NCI-H510A treated with DMSO at 0.1 percent for 48 hours (cell line): ENCODE results near the gene GNAO1.
"Not testable (repeated sequence)": the region's sequence is repeated elsewhere in the genome, so short reads cannot be mapped to it uniquely, and the experiment has no call there.

Experiments used
- DNase-seq: peaks from one replicate; lab custom pipeline; 2025; lab: John Stamatoyannopoulos, UW

The GNAO1 gene

DNA sequence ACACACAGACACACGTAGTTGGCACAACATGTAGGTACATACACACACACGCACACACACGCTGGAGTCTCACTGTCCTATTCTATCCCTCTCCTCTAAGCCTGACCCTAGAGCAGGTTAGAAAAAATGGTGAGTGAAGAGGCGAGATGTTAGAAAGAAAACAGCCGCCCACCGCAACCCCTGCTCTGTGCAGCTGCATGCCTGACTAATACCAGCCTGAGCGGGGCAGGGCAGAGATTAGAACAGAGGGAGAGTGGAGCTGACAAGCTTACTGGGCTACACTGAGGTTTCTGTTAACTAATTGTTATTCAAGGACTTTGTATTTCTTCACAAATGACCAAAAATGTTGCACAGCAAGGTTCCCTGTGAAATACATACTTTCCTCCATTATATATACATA is 174.3 kb downstream of the GNAO1 start:
- DNase-seq: no peak

DNA sequence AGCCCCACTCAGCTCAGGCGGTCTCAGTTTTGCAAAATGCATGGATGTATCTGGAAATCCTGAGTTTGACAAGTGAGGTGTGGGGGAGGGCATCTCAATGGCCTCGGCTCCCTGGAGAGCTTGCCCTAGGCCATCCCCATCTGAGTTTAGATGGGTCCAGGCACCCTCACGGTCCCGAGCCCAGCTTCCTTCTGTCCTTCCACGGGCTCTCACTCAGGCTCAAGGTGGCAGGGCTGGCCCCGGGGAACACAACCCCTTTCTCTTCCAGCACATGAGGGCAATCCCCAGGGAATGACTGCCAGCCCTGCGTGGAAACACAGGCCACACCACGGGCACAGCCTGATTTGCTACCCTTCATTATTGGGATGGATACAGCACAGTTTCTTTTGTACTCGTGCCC is 175.7 kb downstream of the GNAO1 start:
- DNase-seq: no peak

DNA sequence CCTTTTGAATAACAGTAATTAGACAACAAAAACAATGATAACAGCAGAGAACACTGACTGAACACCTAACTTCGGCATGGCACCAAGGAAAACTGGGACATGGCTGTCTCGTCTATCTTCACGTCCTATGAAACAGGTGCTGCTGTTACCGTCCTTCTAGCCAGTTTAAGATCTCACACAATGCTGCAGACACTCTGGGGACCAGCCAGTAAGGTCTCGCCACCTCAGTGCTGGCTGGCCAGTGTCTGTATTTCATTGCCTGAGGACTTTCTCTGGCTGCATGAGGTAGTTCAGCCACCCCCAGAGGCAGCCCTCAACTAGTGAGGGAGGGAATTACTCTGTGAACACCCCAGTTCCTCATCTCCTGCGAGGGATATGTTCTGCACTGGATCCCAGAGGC is 176.5 kb downstream of the GNAO1 start:
- DNase-seq: no peak

DNA sequence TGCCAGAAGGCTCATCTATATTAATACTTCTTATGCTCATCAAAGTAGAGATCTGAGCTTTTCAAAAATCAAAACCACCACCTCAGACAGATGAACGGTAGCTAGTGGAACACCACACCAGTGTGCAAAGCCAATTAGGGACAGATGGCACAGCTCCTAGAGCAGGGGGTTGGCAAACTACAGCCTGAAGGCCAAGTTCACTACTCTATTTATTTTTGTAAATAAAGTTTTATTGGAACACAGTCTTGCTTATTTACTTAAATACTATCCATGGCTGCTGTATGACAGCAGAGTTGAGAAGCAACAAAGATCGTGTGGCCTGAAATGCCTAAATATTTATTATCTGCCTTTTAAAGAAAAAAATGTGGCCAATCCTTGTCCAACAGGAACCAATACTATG is 177.3 kb downstream of the GNAO1 start:
- DNase-seq: no peak

DNA sequence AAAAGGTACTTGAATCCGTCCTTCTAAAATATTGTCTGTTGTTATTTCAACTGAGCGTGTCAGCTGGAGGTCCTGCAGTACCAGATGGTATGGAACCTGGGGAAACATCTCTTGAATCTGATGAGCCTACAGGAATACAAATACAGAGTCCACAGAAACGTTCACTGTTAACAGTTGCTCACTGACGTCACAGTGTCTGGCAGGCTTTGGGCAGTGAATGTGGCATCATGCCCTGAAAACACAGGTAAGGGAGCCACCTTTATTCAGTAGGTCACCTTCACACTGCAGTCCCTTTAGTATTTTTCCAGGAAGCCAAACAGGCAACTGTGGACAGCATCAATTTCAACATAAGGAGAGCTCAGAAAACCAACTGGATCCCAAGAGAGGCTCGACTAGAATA is 177.9 kb downstream of the GNAO1 start:
- no peak for DNase-seq

DNA sequence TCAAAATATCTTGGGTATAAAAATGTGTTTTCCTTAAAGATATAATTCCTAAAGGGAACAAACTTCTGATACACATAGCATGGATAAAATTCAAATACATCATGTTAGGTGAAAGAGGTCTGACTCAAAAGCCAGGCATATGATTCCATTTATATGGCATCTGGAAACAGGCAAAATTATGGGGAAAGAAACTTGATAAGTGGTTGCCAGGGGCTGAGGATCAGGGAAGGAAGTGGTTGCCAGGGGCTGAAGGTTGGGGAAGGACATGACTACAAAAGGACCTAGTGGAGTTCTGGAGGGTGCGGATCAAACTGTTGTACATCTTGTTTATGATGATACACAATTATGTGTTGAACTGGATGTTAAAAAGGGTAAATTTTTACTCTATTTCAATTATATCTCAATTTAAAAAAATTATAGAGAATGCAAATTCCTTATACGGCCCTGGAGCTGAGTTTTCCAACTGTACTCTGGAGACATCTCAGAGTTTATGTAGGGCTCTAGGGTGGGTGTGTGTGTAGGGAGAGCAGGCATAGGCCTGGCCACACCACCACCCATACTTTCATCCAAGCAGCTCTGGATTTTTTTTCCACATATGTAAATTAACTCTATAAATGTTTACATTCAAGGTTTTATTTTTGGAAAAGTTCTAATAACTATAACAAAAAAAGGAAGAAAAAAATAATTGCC is 179.0 kb downstream of the GNAO1 start:
- no peak for DNase-seq

DNA sequence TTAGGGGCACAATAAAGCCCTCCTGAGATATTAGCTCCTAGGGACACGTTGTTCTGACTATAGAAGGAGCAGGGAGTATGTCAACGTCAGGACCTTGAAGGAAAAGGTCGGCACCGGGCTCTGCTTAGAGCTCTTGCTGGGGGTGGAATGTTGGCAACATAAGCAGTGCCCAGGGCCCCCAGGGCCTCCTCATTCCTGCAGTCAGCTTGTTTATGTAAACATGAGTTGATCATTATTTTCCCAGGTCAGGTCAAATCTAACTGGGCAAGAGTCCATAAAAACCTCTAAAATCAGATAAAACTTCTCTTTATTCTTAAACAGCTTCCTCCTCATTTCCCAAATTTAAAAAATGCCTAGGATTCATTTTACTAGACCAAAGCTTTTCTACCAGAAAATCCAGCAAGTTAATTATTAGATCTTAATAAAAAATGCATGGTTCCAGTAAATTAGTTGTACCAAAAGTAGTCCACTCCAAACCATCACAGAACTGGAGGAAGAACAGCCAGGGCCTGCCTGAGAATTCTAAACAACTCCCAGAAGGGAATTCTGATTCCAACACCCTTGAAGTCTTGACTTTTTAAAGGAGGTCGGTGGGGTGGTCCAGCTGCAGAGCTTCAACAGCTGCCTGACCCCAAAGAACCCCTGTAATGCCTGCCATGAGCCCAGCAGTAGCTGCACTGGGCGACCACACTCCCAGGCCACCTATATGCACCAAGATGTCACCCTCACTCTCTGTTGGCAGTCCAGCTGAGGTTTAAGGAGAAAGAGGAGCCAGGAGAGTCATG is 179.8 kb downstream of the GNAO1 start:
- DNase-seq: no peak

DNA sequence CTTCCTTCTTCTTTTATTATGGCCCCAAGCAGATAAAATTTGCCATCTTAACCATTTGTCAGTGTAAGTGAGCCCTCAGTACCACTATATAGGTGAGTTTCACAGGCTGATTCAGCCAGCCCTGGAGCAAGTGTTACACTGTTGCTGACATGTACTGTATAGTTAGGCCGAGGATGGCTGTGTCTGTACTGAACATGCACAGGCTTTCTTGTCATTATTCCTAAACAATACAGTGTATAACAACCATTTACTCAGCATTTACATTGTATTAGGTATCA is 180.3 kb downstream of the GNAO1 start:
- no peak for DNase-seq

DNA sequence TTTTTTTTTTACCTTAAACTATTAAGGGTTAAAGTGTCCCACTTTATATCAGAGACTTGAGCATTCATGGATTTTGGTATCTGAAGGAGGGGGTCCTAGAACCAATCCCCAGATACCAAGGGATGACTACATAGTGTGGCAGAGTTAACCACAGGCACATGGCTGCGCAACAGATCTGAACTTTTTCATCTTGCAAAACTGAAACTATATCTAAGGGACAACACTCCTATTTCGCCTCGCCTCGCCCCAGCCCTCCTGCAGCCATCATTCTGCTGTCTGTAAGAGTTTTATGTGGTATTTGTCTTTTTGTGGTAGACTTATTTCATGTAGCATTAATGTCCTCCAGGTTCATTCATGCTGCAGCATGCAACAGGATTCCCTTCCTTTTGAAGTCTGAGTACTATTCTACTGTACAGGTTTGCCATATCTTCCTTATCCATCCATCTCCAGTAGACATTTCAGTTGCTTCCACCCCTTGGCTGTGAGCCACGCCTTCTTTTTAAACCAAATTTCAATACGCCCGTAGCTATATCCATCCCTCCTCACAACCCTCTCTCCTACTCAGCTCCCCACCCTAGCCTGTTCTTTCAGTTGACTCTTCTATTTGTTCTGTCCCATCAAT is 180.8 kb downstream of the GNAO1 start:
- no peak for DNase-seq

DNA sequence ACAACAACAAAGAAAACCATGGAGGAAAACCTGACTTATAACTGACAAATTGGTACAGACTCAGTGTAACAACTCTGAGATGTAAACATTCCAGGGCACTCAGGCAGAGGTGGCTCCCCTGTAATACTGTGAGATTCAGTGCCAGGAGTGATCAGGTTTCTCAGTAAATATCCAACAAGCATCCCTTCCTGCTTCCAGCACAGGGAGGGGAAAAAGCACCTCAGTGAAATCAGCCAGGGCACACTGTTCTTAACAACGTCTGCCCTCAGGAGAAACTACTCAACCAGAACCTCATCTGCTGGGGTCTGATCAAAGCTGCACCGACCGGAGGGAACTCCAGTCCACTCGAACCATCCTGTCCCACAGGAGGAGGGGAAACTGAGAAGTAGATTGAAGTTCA is 181.7 kb downstream of the GNAO1 start:
- DNase-seq: peak; percentile 20

DNA sequence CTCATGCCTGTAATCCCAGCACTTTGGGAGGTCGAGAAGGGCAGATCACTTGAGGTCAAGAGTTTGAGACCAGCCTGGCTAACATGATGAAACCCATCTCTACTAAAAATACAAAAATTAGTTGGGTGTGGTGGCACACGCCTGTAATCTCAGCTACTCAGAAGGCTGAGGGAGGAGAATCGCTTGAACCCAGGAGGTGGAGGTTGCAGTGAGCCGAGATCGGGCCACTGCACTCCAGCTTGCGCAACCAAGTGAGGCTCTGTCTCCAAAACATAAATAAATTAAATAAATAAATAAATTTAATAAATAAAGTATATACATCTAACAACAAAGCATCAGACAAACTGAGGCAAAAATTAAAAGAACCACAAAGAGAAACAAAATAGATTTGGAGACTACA is 184.5 kb downstream of the GNAO1 start:
- DNase-seq: not testable (repeated sequence)

DNA sequence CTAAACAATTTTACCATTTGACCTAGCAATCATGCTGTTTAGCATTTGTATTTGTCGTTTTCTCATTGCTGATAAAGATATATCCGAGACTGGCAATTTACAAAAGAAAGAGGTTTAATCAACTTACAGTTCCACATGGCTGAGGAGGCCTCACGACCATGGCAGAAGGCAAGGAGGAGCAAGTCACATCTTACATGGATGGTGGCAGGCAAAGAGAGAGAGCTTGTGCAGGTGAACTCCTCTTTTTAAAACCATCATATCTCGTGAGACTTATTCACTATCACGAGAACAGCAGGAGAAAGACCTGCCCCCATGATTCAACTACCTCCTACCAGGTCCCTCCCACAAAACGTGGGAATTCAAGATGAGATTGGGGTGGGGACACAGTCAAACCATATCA is 187.8 kb downstream of the GNAO1 start:
- DNase-seq: not testable (repeated sequence)

DNA sequence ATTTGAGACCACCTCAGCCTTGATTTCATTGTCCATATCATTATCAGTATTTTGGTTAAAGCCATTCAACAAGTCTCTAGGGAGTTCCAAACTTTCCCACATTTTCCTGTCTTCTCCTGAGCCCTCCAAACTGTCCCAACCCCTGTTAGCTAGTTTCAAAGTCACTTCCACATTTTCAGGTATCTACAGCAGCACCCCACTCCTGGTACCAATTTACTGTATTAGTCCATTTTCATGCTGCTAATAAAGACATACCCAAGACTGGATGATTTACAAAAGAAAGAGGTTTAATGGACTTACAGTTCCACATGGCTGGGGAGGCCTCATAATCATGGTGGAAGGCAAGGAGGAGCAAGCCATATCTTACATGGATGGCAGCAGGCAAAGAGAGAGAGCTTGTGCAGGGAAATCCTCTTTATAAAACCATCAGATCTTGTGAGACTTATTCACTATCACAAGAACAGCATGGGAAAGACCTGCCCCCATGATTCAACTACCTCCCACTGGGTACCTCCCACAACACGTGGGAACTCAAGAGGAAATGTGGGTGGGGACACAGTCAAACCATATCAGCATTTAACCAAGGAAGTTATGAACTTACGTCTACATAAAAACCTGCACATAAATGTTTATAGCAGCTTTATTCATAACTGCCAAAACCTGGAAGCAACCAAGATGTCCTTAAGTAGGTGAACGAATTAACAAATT is 189.6 kb downstream of the GNAO1 start:
- DNase-seq: not testable (repeated sequence)

DNA sequence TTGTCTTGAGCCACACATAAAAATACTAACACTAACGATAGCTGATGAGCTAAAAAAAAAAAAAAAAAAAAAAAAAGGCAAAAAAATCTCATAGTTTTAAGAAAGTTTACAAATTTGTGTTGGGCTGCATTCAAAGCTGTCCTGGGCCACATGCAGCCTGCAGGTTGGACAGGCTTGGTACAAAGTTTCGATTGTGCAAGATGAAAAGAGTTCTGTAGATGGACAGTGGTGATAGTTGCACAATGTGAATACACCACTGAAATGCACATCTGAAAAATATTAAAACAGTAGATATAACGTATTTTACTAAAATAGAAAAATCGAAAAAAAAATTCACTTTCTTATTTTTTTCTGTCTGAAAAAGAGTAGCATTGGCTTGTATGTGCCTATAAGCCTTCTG is 191.2 kb downstream of the GNAO1 start:
- DNase-seq: no peak

DNA sequence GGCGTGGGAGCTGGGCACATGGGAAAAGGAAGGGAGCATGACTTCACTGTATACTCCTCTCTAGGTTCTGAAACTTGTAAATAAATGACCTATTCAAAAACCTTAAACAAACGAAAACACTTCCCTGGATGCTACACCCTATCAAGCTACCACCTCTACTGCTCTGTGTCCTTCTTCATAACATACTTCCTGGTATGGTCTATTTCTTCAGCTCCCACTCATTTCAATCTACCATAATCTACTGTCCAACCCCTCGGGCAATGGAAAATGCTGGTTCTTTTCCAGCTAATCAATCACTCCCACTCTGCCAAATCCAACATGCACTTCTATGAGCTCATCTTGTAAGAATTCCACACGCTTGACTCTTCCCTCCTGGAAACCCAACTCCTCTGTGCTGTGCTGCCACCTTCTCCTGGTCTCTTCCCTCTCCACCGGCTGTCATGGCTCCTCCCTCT is 191.6 kb downstream of the GNAO1 start:
- DNase-seq: no peak

DNA sequence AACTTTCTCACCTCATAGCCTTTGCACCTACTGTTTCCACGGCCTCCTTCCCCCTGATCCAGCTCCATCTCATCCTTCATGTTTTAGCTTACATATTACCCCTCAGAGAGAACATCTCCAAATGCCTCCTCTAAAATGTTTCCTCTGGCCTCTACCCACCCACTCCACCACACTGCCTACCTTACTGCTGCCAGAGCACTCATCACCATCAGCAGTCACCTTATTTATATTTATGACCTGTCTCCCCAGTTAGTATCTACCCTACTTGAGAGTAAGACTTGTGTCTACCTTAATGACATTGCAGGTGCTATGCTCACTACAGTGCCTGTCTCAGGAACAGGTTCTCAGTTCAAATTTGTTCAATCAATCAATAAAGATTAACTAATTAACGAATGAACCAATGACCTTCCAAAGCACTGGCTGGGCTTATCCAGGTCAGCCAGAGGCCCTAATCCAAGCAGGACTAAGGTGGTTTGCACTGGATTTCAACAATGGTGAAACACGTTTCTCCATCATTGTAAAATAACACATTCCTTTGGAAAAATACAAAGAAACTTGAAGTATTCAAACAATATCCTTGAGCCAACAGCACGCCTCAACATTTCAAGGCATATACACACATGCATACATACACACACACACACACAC is 192.9 kb downstream of the GNAO1 start:
- DNase-seq: no peak

DNA sequence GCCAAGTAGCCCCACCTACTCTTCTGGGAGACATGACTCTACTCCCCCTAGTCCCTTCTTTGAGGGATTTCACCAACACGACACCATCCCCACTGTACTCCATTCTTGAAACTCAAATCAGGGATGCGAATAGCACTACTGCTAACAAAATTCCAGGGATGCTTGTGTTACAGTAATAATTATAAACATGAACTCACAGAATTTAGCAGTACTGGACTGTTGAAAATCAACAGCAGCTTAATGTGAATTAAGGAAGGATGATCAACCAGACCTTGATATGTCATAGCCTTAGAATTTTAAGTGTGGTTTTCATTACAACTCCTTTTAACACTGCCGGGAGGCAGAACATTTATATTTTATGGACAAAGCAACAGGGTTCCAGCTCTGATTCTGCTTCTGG is 196.1 kb downstream of the GNAO1 start:
- DNase-seq: no peak

DNA sequence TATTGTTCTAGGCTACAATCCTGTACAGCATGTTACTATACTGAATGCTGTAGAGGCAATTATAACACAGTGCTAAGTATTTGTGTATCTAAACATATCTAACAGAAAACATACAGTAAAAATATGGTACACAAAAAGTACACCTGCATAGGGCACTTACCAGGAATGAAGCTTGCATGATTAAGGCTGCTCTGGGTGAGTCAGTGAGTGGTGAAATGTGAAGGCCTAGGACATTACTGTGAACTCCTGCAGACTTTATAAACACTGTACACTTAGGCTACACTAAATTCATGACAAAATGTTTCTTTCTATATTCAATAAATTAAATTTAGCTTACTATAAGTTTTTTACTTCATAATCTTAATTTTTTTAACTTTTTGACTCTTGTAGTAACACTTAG is 196.9 kb downstream of the GNAO1 start:
- DNase-seq: no peak

DNA sequence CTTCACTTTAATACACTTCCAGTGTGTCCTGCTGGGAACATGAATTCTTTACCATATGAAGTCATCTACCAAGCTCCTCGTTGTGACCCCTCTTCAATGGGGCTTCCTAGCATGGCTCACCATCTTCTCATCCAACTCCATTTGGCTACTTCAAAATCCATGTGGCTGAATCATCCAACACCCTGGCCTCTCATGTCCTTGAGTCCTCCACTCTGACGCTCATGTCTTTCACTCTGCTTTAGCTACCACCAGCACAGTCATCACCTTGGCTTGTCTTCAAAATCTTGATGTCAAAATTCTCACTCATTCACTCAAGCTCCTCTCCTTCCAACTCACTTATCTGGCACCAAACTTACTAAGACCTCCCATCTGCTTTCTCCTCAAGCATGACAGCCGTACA is 198.3 kb downstream of the GNAO1 start:
- no peak for DNase-seq

DNA sequence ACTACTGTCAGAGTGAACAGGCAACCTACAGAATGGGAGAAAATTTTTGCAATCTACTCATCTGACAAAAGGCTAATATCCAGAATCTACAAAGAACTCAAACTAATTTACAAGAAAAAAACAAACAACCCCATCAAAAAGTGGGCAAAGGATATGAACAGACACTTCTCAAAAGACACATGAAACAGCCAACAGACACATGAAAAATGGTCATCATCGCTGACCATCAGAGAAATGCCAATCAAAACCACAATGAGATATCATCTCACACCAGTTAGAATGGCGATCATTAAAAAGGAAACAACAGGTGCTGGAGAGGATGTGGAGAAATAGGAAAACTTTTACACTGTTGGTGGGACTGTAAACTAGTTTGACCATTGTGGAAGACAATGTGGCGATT is 205.4 kb downstream of the GNAO1 start:
- DNase-seq: not testable (repeated sequence)

DNA sequence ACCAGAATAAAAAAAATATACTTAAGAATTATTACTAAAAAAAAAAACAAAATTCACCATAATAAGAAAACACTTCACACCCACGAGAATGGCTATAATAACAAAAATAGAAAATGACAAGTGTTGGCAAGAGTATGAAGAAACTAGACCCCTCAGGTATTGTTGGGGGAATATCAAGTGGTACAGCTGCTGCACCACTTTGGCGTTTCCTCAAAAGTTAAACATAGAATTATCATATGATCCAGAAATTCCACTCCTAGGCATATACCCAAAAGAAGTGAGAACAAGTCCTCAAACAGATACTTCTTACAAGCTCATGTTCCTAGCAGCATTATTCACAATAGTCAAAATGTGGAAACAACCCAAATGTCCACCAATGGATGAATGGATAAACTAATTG is 207.8 kb downstream of the GNAO1 start:
- DNase-seq: no peak

DNA sequence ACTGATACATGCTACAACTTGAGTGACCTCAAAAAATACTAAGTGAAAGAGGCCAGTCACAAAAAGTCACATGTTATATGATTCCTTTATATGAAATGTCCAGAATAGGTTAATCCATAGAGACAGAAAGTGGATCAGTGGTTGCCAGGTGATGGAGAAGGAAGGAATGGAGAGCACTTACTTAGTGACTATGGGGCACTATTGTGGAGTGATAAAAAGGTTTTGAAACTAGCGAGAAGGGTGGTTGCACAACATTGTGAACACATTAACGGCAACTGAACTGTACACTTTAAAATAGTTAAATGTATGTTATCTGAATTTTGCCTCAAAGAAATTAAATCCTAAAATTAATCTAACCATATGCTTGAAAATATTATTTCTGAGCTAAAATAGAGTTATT is 208.2 kb downstream of the GNAO1 start:
- DNase-seq: no peak
